SW480 (cell line): ENCODE data around the gene JADE1.

ENCODE experiments used
- DNase-seq: peaks from one replicate; pipeline ENCODE4 v3.0.0-alpha.2; 2016; ENCODE audit warnings: low spot score

JADE1 gene

DNA sequence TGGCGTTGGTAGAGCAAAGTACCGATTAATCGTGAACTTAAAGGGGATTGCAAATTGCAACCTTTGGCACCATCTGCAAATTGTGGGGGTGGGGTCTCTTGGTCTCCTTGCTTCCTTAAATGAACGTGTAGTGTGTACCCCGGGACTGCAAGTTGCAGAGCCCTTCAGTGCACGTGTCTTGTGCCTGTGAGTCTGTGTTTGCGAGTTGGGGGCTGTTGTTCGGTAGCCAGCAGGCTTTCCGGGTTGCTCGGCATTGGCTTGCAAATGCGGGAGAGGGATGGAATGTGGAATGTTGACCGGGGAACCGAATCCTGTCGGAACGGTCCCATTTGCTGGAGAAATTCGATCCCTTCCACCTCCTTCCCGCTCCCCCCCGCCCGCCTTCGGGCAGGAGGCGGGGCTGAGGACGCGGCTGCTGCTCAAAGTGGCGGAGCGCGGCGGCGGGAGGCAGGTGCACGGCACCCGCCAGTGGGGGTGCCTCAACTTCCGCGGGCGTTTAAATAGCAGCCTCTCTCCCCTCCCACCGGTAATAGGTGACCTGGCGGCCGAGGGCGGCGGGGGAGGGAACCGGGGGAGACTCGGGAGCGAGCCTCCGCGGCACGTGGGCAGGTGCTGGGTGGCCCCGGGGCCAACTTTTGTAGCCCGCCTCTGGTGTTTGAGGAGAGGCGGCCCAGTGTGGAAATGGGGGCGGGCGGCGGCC, 1.5 kb downstream of the JADE1 start:
- peak; percentile 82 for DNase-seq

DNA sequence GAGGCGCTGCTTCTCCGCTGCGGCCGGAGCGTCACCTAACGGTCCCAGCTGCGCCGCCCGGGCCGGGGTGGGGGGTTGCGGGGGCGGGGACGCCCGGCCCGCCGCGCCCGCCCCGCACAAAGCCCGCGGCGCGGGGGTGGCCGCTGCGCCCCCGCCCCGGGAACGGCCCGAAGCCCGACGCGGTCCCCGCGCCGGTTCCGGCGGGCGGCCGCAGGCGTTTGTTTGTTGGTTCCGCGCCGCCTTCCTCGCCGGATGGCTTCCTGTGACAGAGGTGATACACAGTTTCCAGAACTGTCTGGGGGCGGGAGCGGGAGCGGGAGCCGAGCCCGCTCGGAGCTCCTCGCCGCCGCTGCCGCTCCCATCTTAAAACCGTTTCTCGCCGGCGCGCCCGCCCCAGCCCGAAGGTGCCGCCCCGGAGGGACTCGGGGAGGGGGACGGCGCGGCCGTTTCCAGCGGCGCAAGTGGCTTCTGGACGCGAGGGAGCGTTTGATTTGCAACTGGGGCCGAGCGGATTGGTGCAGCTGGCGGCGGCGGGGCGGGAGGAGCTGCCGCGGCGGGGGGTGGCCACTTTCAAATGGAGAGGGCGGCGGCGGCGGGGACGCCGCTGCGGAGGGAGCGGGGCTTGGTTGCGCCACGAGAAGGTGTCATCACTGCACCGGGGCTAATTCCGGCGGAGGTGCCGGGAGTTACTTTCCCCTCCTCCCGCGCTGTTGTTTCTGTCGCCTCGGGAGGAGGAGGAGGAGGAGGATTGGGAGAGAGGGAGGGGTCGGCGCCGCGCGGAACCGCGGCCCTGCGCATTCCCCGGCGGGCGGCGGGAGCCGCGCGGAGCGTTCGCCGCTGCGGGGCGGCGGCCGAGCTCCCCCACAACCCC, 2.3 kb downstream of the JADE1 start:
- peak; percentile 81 for DNase-seq

DNA sequence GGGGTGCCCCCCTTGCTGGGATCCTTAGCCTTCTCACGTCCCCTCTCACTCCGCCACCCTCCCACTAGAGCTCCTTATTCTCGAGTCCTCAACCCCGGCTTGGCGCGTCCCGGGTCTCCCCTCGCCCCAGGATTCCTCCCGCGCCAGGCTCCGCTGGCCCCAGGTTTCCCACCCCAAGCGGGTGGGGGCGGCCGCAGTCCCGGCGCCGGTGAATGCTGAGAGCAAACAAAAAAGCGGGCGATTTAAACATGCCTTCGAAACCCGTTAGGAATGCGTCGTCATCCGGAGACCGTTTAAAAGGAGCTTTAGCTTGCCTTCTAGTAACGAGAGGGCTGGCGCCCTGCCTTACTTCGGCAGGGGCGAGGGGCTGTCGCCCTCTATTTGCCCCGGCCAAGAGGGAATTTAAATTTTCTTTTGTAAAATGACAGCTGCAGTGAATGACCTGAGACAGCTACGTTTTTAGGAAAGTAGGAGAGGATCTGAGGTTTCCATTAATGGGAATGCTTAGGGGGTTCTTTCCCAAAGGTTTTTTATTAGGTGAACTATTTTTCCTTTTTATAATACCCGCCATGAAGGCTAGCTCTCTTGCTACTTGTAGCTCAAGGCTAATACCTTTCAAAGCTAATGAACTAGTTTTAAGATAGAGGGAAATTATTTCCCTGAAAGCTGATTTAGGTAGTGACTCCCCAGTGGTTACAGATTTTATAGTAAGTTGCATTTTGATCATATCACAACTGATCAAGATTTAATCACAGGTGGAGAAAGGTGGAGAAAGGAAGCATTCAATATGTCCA, 3.1 kb downstream of the JADE1 start:
- DNase-seq, result peak; percentile 49

DNA sequence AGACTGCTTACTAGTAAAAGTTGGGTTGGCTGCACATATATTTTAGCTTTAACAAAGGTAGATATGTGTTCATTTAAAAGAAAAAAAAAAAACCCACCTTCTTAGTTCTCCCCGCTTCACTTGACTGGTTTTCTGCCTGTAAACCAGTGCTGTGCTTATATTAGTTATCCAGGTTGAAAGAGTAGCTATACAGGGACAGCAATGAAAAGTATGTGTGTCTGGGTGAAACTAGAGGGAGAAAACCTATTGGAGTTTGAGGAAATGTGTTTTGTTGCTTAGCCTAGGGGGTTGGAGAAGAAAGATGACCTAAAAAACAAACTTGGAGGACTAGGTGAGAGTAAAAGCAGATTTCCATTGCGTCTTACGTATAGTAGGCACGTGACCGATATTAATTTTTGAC, 4.5 kb downstream of the JADE1 start:
- DNase-seq, result no peak

DNA sequence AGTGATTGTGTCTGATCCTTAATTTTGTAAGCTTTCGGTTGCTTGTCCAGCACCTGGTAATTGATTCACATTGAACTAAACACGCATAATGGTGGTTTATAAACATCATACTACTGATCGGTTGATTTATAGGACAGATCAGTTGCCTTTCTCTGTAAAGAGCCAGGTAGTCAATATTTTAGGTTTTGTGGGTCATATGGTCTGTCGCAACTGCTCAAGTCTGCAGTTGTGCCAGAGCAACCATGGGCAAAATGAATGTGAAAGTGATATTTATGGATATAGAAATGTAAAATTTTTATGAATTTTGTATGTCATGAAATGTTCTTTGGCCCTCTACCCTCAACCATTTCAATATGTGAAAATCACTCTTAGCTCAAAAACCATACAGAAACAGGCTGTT, 8.9 kb downstream of the JADE1 start:
- no peak for DNase-seq

DNA sequence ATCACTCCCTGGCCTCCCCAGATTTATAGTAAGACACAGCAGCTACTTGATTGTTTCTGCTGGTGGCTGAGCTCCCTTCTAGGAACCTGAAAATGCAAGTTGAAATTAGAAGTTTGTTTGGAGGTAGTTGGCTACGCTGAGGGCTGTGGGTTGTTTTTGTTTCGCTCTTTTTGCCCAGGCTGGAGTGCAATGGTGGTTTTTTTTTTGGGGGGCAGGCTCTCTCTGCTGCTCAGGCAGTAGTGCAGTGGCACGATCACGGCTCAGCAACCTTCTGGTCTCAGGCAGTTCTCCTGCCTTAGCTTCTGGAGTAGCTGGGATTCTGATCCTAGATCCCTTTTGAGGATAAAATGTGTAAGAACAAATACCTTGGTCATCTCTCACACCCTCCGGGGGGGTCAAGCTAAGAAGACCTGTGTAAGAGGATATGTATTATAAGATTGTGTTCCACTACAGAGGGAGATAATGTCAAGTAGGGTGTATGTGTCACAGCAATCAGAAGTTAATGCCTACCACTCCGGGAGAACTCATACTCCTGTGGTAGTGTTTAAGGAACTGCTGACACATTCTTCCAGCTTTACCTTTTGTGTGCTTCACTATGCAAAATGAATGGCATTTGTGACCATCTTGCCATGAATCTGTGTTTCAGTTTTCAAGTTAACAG, 9.7 kb downstream of the JADE1 start:
- no peak for DNase-seq

DNA sequence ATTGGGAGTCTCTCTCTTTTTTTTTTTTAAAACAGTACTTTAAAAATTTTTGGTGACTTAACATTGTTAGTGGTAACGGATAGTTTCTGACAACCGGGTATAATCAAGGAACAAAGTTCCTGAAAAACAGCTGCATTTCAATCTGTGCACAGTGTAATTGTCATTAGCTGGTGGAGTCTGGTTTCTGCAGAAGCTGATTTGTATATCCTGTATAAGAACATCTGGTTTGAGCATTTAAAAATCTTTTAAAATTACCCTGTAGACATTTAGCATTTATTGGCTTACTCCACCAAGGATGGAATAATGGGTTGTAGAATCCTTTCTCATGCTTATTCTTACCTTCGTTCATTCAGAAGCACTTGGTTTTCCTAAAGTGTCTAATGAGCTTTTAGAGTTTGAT, 11.2 kb downstream of the JADE1 start:
- no peak for DNase-seq

DNA sequence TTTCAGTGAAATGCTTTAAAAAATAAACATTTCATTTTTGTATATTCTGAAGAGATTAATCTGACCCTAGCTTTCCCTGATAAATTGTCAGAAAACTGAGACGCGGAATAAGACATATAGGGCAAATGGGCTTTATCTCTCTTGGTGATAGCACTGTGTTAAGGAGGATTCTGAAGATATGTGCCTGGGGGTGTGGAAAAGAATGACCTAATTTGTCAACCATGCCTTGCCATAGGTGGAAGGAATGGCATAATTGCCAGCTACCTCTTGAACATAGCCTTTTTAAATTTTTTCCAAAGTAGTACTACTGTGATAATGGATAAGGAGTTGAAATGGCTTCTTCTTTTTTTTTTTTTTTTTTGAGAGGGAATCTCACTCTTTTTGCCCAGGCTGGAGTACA, 11.7 kb downstream of the JADE1 start:
- no peak for DNase-seq

DNA sequence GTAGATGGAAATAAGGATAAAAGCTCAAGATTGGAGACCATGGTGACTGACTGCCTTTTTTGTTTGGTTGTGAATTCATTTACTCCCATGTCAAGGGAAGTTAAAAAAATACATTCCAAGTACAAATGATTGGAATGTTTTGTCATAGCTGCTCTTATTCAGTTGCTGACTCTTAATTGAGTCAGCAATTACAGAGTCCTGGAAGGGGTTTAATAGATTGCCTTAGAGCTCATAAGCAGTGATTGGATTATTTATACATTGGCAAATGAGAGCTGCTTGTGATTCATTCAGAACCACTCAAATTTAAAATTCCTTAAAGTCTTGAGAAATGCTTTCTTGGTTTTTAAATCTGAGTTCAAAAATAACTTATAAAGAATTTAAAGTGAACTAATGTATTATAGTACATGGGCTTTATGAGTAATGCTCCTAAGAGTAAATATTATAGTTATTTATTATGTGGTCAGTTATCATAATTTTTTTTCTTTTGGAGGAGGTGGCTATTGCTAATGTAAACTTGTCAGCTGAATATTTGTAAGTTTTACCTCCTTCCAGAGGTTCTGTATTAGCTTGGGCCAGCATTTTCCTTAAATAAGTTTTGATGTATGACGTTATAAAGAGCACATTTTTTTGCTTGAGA, 13.6 kb downstream of the JADE1 start:
- DNase-seq, result no peak

- peak; percentile 16 for DNase-seq
Measured at GRCh38 chr4:128825226-128825625, 15.7 kb downstream of the JADE1 start.

DNA sequence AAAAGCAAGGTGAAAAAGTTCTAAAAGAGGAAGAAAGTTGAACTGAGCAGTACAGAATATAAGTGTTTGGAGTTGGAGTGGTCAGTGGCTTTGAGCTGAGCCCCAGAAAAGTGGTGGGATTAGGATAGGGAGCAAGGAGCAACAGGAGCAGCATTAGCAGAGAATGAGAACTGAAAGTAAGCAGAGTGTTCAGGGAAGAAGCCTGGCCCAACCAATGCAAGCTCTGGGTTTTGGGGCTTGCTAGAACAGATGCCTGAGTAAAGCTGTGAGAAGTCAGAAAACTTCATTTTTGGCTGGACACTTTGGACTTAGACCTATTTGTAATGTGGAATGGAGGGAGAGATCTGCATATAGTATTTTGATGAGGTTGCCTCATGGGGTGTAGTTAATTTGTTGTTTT, 17.8 kb downstream of the JADE1 start:
- DNase-seq, result no peak

- DNase-seq, result no peak
Measured at GRCh38 chr4:128830906-128831503, 21.5 kb downstream of the JADE1 start.

- no peak for DNase-seq
Measured at GRCh38 chr4:128831531-128832242, 22.2 kb downstream of the JADE1 start.

- no peak for DNase-seq
Measured at GRCh38 chr4:128832243-128832625, 22.7 kb downstream of the JADE1 start.

- no peak for DNase-seq
Measured at GRCh38 chr4:128835498-128836222, 26.2 kb downstream of the JADE1 start.

DNA sequence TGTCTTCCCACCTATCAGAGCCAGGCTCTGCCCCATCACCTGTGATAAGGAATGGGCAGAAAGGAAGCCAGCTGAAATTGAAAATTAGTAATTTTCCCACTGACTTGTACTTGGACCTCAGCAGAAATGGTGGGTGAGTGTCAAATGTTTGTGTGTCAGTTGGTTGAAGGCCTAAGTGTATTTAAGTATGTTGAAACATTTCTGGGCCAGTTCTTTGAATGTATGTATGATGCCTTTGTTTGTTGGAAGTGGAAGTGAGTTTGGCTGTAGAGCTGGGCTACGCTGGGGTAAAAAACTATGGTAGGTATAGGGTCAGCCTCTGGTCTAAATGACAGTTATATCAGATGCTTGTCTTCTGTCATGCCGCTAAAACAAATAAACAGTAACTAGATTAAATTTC, 27.7 kb downstream of the JADE1 start:
- DNase-seq, result no peak

- no peak for DNase-seq
Measured at GRCh38 chr4:128837679-128838078, 28.2 kb downstream of the JADE1 start.

DNA sequence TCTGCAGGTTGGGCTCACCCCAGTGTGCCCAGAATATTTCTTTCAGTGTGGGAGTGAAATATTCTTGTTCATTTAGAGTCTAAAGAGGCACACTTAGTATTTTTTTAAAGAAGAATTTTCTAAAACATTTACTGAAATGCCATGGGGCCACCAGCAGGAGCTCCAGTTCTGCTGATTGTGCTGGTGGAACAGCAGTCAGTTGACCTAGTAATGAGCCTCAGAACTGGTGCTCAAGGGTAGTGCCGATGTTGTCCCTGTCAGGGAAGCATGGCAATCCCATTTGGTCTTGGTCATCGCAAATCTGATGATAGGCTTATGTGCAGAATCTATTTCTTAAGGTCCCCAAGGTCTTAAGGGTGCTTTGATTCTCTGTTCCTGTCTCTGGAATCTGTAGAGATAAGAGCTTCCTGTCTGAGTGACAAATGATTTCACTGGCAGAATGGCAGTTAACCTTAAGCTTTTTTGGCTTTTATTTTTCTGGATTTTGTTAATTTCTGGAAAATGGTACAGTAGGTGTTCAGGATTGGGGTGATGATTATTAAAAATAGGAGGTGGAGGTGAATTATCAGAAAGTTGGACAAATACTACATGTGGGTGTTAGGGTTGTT, 31.3 kb downstream of the JADE1 start:
- no peak for DNase-seq

DNA sequence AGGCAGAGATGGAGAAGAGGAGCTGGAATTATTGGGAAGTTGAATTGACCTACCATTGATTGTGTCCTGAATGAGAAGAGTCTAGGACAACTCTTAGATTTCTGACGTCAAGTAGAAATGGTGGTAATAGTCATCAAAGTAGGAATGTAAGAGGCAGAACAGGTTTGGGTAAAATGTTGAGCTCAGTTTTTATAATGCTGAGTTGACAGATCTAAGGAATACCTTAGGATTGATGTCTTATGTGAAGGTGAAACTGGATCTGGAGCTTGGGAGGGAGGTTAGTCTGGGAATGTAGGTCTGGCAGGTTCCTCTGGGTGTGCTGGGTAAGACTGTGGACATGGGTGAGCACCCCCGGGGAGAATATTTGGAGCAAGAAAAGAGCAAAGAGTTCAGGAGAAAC, 31.9 kb downstream of the JADE1 start:
- DNase-seq, result no peak

DNA sequence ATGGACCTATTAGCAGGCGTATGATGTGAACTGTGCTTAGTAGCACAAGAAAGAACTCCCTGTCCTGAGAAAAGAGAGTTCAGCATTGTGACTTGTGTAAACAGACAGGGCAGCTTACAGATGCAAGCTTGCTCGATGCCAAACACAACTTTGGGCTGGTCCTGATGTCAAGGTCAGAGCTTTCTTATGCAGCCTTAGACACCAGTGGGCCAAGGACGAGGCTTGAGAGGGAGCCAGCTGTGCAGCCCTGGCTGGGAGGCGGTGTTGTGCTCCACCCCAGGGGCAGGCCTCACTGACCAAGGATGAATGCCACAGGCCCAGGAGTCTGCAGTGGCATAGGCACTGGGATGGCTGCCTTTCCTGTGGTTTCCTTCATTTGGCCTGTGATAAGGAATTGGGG, 35.4 kb downstream of the JADE1 start:
- DNase-seq, result no peak
